Endothelial cell of umbilical vein (primary cell): ENCODE measurements around the gene ZBTB43. TPM values are rescaled to one million over a fixed set of nuclear protein-coding genes. Genes with fewer than 3 reads are reported as not detected.

Experiments
- BruUV-seq: library from RNA; stranded (reverse); fragments of 400-500 nt; replicated peaks from 2 replicates; lab custom pipeline; 2021; lab: Mats Ljungman, UMichigan
- CTCF ChIA-PET: fragments of 300-600, 350-600 bp; sonication (Branson Sonifier 250); formaldehyde crosslinking; loops from one replicate; lab custom pipeline; 2021; ENCODE audit warnings: antibody characterized with exemption, inconsistent platforms; lab: Charles Lee
- POLR2A ChIA-PET: fragments of 300-600, 350-600 bp; sonication (Branson Sonifier 250); formaldehyde crosslinking; loops from one replicate; lab custom pipeline; 2021; ENCODE audit warnings: antibody characterized with exemption, inconsistent platforms; lab: Charles Lee
- DNase-seq: peaks from one replicate; pipeline ENCODE4 v3.0.0-alpha.2; 2011; ENCODE audit warnings: low read depth, low spot score
- FAIRE-seq: peaks from 2 replicates; lab custom pipeline; 2011; peaks lifted over from hg19 to GRCh38; lab: Jason Lieb, UNC
- H2AFZ ChIP-seq: 2 replicates; pipeline ENCODE4 v1.6.0; 2012; ENCODE audit warnings: low read depth, low read length, control low read depth, inconsistent platforms
- H3K27ac ChIP-seq: 2 replicates; pipeline ENCODE4 v1.5.1; 2011; ENCODE audit warnings: low read depth, mild to moderate bottlenecking, control low read depth, low read length, moderate library complexity; ENCODE audit not compliant: insufficient read depth
- H3K27me3 ChIP-seq, 2 experiments: 2 replicates each; pipeline versions ENCODE4 v1.6.0 to v1.6.1; 2011; ENCODE audit warnings: low read length in 2 of 2, mixed read lengths in 1 of 2; ENCODE audit not compliant: control insufficient read depth in 2 of 2, insufficient read depth in 2 of 2
- H3K36me3 ChIP-seq, 2 experiments: 2 replicates in 1 of 2; 3 replicates in 1 of 2; pipeline ENCODE4 v1.5.1; 2011; ENCODE audit warnings: low read length in 2 of 2, mild to moderate bottlenecking in 1 of 2, moderate library complexity in 1 of 2; ENCODE audit not compliant: control insufficient read depth in 2 of 2, insufficient read depth in 2 of 2; ENCODE audit errors: extremely low read depth in 1 of 2
- H3K4me1 ChIP-seq: 3 replicates; pipeline ENCODE4 v1.5.1; 2011; ENCODE audit warnings: mild to moderate bottlenecking, low read length; ENCODE audit not compliant: control insufficient read depth, insufficient read depth; ENCODE audit errors: extremely low read depth
- H3K4me2 ChIP-seq: 2 replicates; pipeline ENCODE4 v1.6.1; 2011; ENCODE audit warnings: low read length, control low read depth, mixed read lengths; ENCODE audit not compliant: insufficient read depth
- H3K4me3 ChIP-seq, 3 experiments: fragments of 200-600 bp in 1 of 3; sonication (generic), shearing (Covaris generic) in 1 of 3; replicated peaks in 1 of 3; 2 replicates each; pipeline ENCODE4 v1.5.1; 2011 to 2016; ENCODE audit warnings: control low read depth in 3 of 3, low read length in 3 of 3, mild to moderate bottlenecking in 2 of 3, inconsistent platforms in 1 of 3, low read depth in 1 of 3, moderate library complexity in 1 of 3; ENCODE audit not compliant: insufficient read depth in 1 of 3
- H3K79me2 ChIP-seq: 2 replicates; pipeline ENCODE4 v1.6.0; 2012; ENCODE audit warnings: low read length, inconsistent platforms; ENCODE audit not compliant: control insufficient read depth, insufficient read depth
- H3K9ac ChIP-seq: replicated peaks from 2 replicates; pipeline ENCODE3; 2011; ENCODE audit warnings: low read length, control low read depth; ENCODE audit not compliant: insufficient read depth; ENCODE audit errors: extremely low read depth
- H3K9me1 ChIP-seq: replicated peaks from 3 replicates; pipeline ENCODE4 v1.6.0; 2011; ENCODE audit warnings: mild to moderate bottlenecking, low read length; ENCODE audit not compliant: control insufficient read depth, insufficient read depth; ENCODE audit errors: extremely low read depth
- H3K9me3 ChIP-seq: replicated peaks from 2 replicates; pipeline ENCODE4 v1.5.1; 2012; ENCODE audit warnings: low read length, inconsistent platforms; ENCODE audit not compliant: control insufficient read depth, insufficient read depth
- H4K20me1 ChIP-seq: replicated peaks from 2 replicates; pipeline ENCODE3; 2011; ENCODE audit warnings: mild to moderate bottlenecking, low read length; ENCODE audit not compliant: control insufficient read depth, insufficient read depth; ENCODE audit errors: extremely low read depth
- FOS ChIP-seq: IDR thresholded peaks from 2 replicates; pipeline ENCODE4 v1.6.1; 2011; ENCODE audit warnings: mild to moderate bottlenecking, low read length, moderate library complexity, borderline replicate concordance; ENCODE audit not compliant: insufficient read depth
- MYC ChIP-seq: IDR thresholded peaks from one replicate; pipeline ENCODE4 v1.6.1; 2011; ENCODE audit warnings: mild to moderate bottlenecking, low read depth, low read length
- POLR2A ChIP-seq: IDR thresholded peaks from 2 replicates; pipeline ENCODE4 v1.6.1; 2012; ENCODE audit warnings: low read depth, mild to moderate bottlenecking, control low read depth, low read length
- POLR2AphosphoS5 ChIP-seq: IDR thresholded peaks from 2 replicates; pipeline ENCODE4 v1.6.1; 2012; ENCODE audit warnings: low read depth, mild to moderate bottlenecking, control low read depth, low read length, moderate library complexity; ENCODE audit not compliant: insufficient read depth
- dilution Hi-C: fragments of 300-500 bp; cut with MboI; formaldehyde crosslinking; loops from one replicate; pipeline ENCODE4 v1.15.0; 2019; ENCODE audit warnings: low sequenced_read_pairs; ENCODE audit not compliant: extremely low pct_ligation_motif_present
- intact Hi-C: fragments of 100-400 bp; cut with micrococcal nuclease; formaldehyde crosslinking; loops from one replicate; pipeline ENCODE4 v1.10.0; 2022
- polyA plus RNA-seq, 4 experiments: library from polyadenylated mRNA; depleted of rRNA in 3 of 4; stranded (reverse) in 3 of 4; unstranded in 1 of 4; fragments of >200 nt; gene quantifications; 2 replicates each; pipeline versions ENCODE4 v1.2.1 to v1.2.3, GENCODE V29; 2011 to 2012; ENCODE audit warnings: missing spikeins in 1 of 4
- total RNA-seq: library from RNA; stranded (reverse); gene quantifications from 2 replicates; pipeline ENCODE4 v1.2.3, GENCODE V29; 2021
- TF ChIP-seq, protein P1 (sequence below): IDR thresholded peaks from 2 replicates; pipeline ENCODE4 v1.6.1; 2011; ENCODE audit not compliant: insufficient read depth, insufficient read length
- TF ChIP-seq, protein P2 (sequence below), 2 donors: IDR thresholded peaks; 1 replicate in 1 of 2; 2 replicates in 1 of 2; pipeline ENCODE4 v1.5.1; 2011; ENCODE audit warnings: low read length in 2 of 2, mild to moderate bottlenecking in 2 of 2, moderate library complexity in 2 of 2, control low read depth in 1 of 2, inconsistent platforms in 1 of 2, low read depth in 1 of 2; ENCODE audit not compliant: insufficient read depth in 1 of 2; ENCODE audit errors: extremely low read depth in 1 of 2

Gene ZBTB43
- total and polyA plus RNA-seq, 2 donors (not counting 3 experiments of a cell fraction or from before 2014, with no cell fraction given), result 3.2 to 9.0 TPM

DNA sequence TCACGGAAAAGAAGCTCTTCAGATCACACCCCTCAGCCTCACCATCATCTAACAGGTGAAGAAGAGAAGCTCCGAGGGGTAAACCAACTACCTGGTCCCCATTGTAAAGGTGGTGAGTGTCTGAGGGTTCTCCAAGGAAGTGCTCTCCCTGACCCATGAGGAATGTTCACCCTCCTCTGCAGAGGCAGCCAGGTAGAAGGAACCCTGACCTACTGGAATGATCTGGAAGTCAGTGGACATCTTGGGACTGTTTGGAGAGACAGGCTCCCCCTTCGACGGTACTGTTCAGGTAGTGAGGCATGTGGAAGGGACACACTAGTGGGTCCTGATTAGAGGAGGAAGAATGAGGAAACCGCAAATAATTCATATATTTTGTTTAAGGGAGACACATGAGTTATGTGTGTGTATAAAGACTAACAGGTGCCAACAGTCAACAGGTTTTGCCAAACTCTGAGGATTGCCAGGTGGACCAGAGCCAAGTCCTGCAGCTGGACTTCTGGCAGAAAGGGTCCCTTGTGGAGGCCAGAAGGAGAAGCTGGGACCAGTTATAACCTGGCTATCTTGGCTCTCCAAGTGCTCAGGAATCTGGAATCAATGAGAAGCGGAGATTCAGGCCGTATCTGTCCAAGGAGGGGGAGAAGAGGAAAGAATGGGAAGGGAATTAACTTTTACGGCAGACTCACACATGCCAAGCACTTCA, 52.6 kb downstream of the ZBTB43 start:
- Histone ChIP-seq H3K4me3 (no peak overlapping the region), H3K4me1 (peaks cover 13% of the 10 kb centered on the region), H3K79me2 (peaks cover 16% of the 10 kb centered on the region), H3K9ac (no peak overlapping the region), H3K36me3 (no peaks in the 10 kb centered on the region), H2AFZ (no peak overlapping the region), H4K20me1 (no peaks in the 10 kb centered on the region), H3K9me1 (no peaks in the 10 kb centered on the region), H3K9me3 (no peaks in the 10 kb centered on the region), H3K4me2 (no peak overlapping the region), H3K27ac (no peak overlapping the region), H3K27me3 (peaks cover 36 to 39% of the 10 kb centered on the region in 2 experiments)
- dilution Hi-C loops (no loop called here), intact Hi-C loops (no loop called here)
- DNase-seq (no peak), FAIRE-seq (no peak)
- BruUV-seq, result no TSS peak
- TF ChIP-seq MYC (no peak), POLR2A (no peak), FOS (no peak), POLR2AphosphoS5 (no peak)
- TF ChIP-seq, protein P1, sequence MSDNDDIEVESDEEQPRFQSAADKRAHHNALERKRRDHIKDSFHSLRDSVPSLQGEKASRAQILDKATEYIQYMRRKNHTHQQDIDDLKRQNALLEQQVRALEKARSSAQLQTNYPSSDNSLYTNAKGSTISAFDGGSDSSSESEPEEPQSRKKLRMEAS, result no peak
- TF ChIP-seq, protein P2, sequence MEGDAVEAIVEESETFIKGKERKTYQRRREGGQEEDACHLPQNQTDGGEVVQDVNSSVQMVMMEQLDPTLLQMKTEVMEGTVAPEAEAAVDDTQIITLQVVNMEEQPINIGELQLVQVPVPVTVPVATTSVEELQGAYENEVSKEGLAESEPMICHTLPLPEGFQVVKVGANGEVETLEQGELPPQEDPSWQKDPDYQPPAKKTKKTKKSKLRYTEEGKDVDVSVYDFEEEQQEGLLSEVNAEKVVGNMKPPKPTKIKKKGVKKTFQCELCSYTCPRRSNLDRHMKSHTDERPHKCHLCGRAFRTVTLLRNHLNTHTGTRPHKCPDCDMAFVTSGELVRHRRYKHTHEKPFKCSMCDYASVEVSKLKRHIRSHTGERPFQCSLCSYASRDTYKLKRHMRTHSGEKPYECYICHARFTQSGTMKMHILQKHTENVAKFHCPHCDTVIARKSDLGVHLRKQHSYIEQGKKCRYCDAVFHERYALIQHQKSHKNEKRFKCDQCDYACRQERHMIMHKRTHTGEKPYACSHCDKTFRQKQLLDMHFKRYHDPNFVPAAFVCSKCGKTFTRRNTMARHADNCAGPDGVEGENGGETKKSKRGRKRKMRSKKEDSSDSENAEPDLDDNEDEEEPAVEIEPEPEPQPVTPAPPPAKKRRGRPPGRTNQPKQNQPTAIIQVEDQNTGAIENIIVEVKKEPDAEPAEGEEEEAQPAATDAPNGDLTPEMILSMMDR (IDR thresholded peaks at IDR 0.05; ENCODE audit: extremely low read depth in 1 of 2, insufficient read depth in 1 of 2, low read depth in 1 of 2, low read length in 2 of 2), result no peak
- POLR2A ChIA-PET, result no interaction called here
- CTCF ChIA-PET, result interaction anchor here (2.7 kb wide), 1 partner anchor 7 kb away, joined by 11 read pairs; no protein-coding TSS in a partner anchor
